GM12874 (cell line): ENCODE results near the gene MIR17HG.

ENCODE experiments used
- TF ChIP-seq, protein P1 (sequence below): IDR thresholded peaks from 2 replicates; pipeline ENCODE4 v1.5.1; 2011; ENCODE audit warnings: low read depth, mild to moderate bottlenecking, control low read depth, low read length, moderate library complexity; ENCODE audit not compliant: insufficient read depth

MIR17HG gene

DNA sequence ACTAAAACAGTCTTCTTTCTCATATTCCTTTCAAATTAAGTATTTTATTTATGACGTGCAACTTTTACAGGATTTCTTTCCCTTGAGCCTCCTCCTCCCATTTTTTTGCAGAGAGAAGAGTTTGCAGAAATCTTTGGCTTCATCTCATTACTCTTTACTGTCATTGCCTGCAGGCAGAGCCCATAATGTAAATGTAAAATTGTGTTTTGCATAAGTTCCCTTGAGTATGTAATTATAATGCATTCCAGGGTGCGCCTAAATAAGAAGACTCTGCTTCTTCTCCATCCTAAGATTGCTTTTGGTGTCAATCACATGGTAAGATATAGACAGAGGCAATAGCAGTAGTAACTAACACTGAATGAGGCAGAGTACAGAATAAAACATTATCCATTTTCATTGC lies 23.0 kb downstream of the MIR17HG start:
- TF ChIP-seq, protein P1, sequence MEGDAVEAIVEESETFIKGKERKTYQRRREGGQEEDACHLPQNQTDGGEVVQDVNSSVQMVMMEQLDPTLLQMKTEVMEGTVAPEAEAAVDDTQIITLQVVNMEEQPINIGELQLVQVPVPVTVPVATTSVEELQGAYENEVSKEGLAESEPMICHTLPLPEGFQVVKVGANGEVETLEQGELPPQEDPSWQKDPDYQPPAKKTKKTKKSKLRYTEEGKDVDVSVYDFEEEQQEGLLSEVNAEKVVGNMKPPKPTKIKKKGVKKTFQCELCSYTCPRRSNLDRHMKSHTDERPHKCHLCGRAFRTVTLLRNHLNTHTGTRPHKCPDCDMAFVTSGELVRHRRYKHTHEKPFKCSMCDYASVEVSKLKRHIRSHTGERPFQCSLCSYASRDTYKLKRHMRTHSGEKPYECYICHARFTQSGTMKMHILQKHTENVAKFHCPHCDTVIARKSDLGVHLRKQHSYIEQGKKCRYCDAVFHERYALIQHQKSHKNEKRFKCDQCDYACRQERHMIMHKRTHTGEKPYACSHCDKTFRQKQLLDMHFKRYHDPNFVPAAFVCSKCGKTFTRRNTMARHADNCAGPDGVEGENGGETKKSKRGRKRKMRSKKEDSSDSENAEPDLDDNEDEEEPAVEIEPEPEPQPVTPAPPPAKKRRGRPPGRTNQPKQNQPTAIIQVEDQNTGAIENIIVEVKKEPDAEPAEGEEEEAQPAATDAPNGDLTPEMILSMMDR = no peak

DNA sequence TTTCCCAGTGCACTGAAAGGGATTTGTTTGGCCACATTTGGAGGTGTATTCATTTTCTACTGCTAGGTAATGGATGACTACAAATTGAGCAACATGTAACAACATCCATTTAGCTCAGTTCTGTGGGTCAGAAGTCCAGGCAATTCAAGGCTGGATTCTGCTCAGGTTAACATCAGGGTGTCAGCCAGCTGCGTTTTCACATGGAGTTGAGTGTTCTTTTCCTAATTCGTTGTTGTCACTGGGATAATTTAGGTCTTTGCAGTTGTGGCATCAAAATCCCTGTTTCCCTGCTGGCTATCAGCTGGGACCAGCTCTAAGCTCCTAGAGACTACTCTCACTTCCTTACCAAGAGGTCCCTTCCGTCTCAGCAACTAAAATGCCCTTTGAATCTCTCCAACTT lies 25.4 kb downstream of the MIR17HG start:
- TF ChIP-seq, protein P1 = no peak

DNA sequence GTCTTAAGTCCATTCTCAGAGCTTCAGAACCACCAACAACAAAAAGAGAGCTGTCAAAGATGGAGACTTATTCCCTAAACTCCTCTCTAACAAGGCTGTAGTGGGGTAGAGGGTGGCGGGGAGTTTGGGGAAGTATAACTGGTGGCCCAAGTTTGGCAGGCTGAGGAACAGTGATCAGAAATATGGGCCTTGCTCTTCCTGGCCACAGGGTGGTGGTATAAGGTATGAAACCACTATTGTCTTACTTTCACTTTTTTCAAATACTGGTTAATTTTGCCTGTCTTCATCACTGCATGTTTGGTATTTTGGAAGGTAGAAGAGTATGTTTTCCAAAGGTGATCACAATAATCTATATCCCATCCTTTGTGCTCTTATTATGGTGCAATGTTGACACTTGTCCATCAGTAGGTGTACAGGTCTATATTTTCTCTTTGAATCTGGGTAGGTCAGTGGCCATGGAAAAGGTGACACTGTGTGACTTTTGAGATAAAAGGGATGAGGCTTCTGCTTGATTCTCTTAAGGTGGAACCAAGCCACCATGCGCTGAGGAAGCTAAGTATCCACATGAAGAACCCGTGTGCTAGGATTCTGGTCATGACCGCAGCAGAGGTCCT lies 27.7 kb downstream of the MIR17HG start:
- TF ChIP-seq, protein P1 = peak; percentile 75

GRCh38 chr13:91381371-91381770 lies 33.9 kb downstream of the MIR17HG start:
- TF ChIP-seq, protein P1 = peak; percentile 36; the same call in 1 of the 2 replicates

GRCh38 chr13:91383836-91384235 lies 36.3 kb downstream of the MIR17HG start:
- TF ChIP-seq, protein P1 = no peak

- TF ChIP-seq, protein P1 = no peak
Observed at GRCh38 chr13:91384896-91385295, 37.4 kb downstream of the MIR17HG start.

DNA sequence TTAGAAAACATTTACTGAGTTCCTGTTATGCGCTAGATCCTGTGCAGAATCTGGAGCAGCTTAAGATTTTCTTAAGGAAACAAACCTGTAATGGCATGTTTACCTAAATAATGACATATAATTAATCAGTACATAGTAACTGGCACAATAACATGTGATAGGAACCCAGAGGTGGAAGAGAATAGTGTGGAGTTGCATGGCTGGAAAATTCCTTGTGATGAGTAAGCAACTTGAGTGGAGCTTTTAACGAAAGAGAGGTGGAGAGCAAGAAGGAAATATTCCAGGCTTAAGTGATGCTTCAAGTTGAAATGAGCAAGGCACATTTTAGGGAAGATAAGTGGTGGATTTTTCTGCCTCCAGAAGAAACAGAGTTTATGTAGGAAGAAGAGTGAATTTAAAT lies 41.7 kb downstream of the MIR17HG start:
- TF ChIP-seq, protein P1 = no peak
